DOHH2 (cell line): Measurements from ENCODE around the gene IRX2.

ENCODE experiments used
- EZH2phosphoT487 ChIP-seq: fragments of 200-600 bp; sonication (generic); IDR thresholded peaks from 2 replicates; pipeline ENCODE4 v1.6.1; 2017; ENCODE audit warnings: borderline replicate concordance, mild to moderate bottlenecking, antibody characterized with exemption, low read length, moderate library complexity, mixed read lengths
- TF ChIP-seq, protein P1 (sequence below): fragments of 200-600 bp; sonication (generic); IDR thresholded peaks from one replicate; pipeline ENCODE4 v1.5.1; 2014; ENCODE audit warnings: antibody characterized with exemption, mild to moderate bottlenecking, low read depth, low read length; ENCODE audit not compliant: poor library complexity, severe bottlenecking

- TF ChIP-seq, protein P1, sequence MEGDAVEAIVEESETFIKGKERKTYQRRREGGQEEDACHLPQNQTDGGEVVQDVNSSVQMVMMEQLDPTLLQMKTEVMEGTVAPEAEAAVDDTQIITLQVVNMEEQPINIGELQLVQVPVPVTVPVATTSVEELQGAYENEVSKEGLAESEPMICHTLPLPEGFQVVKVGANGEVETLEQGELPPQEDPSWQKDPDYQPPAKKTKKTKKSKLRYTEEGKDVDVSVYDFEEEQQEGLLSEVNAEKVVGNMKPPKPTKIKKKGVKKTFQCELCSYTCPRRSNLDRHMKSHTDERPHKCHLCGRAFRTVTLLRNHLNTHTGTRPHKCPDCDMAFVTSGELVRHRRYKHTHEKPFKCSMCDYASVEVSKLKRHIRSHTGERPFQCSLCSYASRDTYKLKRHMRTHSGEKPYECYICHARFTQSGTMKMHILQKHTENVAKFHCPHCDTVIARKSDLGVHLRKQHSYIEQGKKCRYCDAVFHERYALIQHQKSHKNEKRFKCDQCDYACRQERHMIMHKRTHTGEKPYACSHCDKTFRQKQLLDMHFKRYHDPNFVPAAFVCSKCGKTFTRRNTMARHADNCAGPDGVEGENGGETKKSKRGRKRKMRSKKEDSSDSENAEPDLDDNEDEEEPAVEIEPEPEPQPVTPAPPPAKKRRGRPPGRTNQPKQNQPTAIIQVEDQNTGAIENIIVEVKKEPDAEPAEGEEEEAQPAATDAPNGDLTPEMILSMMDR = no peak
- TF ChIP-seq EZH2phosphoT487 = no peak
These were observed 21.9 kb upstream of the IRX2 start for GRCh38 chr5:2773327-2773726.
